Thoracic aorta (tissue), 2 donors: Measurements from ENCODE around the gene TCF4. TPM values are rescaled to one million over a fixed set of nuclear protein-coding genes. Genes with fewer than 3 reads are reported as not detected.

Experiments
- ATAC-seq: fragments of 150-250 bp; one replicate; pipeline ENCODE4 v1.8.0; 2017; ENCODE audit warnings: low read depth; ENCODE audit not compliant: insufficient number of reproducible peaks, low FRiP score
- DNase-seq: peaks from one replicate; pipeline ENCODE4 v3.0.0-alpha.2; 2020; ENCODE audit warnings: low spot score
- H3K27ac ChIP-seq, 2 donors: fragments of 200-600 bp; sonication (generic); 1 replicate in 1 of 2; 2 replicates in 1 of 2; pipeline ENCODE4 v1.5.1; 2016; ENCODE audit warnings: mild to moderate bottlenecking in 2 of 2, moderate library complexity in 2 of 2
- H3K27me3 ChIP-seq: fragments of 200-600 bp; sonication (generic); replicated peaks from 2 replicates; pipeline ENCODE4 v1.6.0; 2016; ENCODE audit warnings: mild to moderate bottlenecking; ENCODE audit not compliant: insufficient read depth
- H3K36me3 ChIP-seq: fragments of 200-600 bp; sonication (generic); one replicate; pipeline ENCODE4 v1.5.1; 2016
- H3K4me1 ChIP-seq, 2 donors: fragments of 200-600 bp; sonication (generic); 1 replicate in 1 of 2; 2 replicates in 1 of 2; pipeline versions ENCODE4 v1.5.1 to v1.6.0; 2016; ENCODE audit warnings: low read depth in 2 of 2, mild to moderate bottlenecking in 1 of 2; ENCODE audit not compliant: control insufficient read depth in 1 of 2
- H3K4me3 ChIP-seq: fragments of 200-600 bp; sonication (generic); 2 replicates; pipeline ENCODE4 v1.5.1; 2016; ENCODE audit warnings: mild to moderate bottlenecking
- H3K9me3 ChIP-seq: fragments of 200-600 bp; sonication (generic); 2 replicates; pipeline ENCODE4 v1.5.1; 2016
- CTCF ChIP-seq: fragments of 200-600 bp; sonication (generic); IDR thresholded peaks from one replicate; pipeline ENCODE4 v1.5.1; 2019; ENCODE audit warnings: antibody characterized with exemption
- total RNA-seq, 2 donors: library from RNA; depleted of rRNA; stranded (reverse); fragments of >200 nt; gene quantifications; one replicate each; pipeline versions ENCODE4 v1.1.0 to v1.2.3, GENCODE V29; 2016

Gene TCF4
- total RNA-seq, 2 donors from 2014 or later = 178 to 267 TPM

DNA sequence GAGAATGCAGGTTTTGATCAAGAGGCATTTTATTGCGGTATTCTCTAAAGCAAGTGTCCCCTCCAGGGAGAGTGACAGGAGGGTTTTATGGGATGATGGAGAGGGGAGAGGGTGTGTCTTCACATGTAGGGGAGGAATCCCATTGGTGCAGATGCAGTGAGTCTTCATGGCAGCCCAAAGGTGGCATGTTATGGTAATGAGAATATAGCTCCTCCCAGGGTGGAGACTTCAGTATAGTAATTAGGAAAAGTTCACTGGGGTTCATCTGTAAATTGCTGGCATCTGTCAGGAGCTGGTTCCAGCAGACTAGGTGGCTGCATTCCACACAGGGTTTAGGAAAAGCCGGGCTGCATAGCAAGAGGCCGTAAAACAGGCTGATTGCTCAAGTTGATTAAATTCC lies 398.0 kb downstream of the TCF4 start:
- H3K9me3 ChIP-seq = no peaks in the 10 kb centered on the region
- H3K4me1 ChIP-seq = no peaks in the 10 kb centered on the region
- DNase-seq (no peak), ATAC-seq (no peak)
- no peak for TF ChIP-seq CTCF
- H3K27me3 ChIP-seq = no peaks in the 10 kb centered on the region
- H3K36me3 ChIP-seq = no peaks in the 10 kb centered on the region
- H3K4me3 ChIP-seq = no peak overlapping the region
- H3K27ac ChIP-seq = no peak overlapping the region

DNA sequence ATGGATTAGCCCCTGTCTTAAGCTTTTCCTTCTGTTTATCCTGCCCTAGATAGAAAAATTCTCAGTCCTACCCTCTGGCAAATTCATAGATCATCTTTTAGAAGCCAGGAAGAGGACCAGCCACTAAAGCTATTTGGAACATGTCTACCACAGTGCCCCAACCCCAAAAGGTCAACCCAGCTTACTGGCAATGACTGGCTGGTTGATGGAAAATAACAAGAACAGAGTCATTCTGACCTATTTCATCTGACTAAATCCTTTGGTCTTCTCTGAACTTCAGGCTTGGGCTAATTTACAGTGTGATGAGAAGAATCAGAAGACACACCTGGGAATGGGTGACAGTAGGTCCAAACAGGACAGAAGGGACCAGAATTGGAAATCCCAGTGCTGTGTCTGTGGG lies 401.4 kb downstream of the TCF4 start:
- Histone ChIP-seq H3K9me3 (no peaks in the 10 kb centered on the region), H3K36me3 (no peaks in the 10 kb centered on the region), H3K4me3 (no peak overlapping the region), H3K4me1 (no peaks in the 10 kb centered on the region), H3K27me3 (no peaks in the 10 kb centered on the region), H3K27ac (no peak overlapping the region)
- DNase-seq (no peak), ATAC-seq (no peak)
- TF ChIP-seq CTCF = no peak

DNA sequence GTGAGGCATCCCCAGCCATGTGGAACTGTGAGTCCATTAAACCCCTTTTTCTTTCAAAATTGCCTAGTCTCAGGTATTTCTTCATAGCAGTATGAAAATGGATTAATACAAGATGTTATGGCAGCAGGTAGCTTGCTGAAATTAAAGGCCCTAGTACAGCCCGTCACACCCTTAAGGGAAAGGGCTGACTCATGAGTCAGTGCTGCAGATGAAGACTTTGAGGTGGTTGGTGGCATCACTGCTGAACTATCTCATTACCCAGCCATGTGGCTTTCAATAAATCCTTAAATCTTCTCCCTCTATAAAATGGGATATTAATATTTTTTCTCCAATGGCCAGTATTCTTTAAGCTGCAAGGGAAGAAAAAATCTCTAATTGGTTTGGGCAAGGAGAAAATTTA lies 402.6 kb downstream of the TCF4 start:
- no peak overlapping the region for H3K27ac ChIP-seq
- H3K9me3 ChIP-seq = no peaks in the 10 kb centered on the region
- DNase-seq (no peak), ATAC-seq (no peak)
- TF ChIP-seq CTCF = no peak
- H3K27me3 ChIP-seq = no peaks in the 10 kb centered on the region
- no peaks in the 10 kb centered on the region for H3K36me3 ChIP-seq
- no peak overlapping the region for H3K4me3 ChIP-seq
- no peaks in the 10 kb centered on the region for H3K4me1 ChIP-seq

DNA sequence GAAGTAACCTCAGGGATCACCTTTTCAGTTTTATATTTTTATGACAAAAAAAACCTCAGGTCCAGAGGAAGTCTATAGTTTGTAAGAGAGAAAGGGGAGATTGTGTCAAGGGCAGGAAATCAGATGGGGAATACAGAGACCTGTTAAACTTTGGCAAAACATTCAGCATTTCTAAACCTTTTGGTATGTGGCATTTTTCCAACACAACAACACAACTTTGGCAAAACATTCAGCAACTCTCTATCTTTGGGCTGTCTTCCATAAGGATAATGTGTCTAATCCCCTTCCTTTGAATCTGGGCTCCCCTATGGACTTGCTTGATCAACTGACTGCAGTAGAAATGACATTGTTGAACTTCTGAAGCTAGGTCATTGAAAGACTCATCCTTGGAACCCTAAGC lies 408.2 kb downstream of the TCF4 start:
- no peak for TF ChIP-seq CTCF
- Histone ChIP-seq H3K4me1 (no peaks in the 10 kb centered on the region), H3K27me3 (no peaks in the 10 kb centered on the region), H3K9me3 (no peaks in the 10 kb centered on the region), H3K27ac (no peak overlapping the region), H3K36me3 (no peaks in the 10 kb centered on the region), H3K4me3 (no peak overlapping the region)
- no peak for ATAC-seq
- no peak for DNase-seq

DNA sequence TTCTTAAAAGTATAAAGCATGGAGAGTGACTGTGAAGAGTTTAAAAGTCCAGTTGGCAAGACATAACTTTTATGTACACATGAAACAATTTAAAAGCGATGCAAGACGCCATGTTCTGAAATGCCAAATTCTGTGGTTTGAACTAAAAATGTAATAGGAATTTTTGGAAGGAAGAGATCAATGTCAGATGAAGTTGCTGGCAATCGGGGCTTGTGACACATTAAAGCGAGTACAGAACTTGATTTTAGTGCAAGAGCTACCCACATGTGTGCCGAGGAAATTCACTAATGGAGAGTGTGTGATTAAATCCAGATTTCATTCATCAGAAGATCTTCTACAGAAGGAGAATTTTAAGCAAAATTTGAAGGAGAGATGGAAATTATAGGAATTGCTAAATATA lies 408.6 kb downstream of the TCF4 start:
- Histone ChIP-seq H3K36me3 (no peaks in the 10 kb centered on the region), H3K27me3 (no peaks in the 10 kb centered on the region), H3K4me1 (no peaks in the 10 kb centered on the region), H3K27ac (no peak overlapping the region), H3K4me3 (no peak overlapping the region), H3K9me3 (no peaks in the 10 kb centered on the region)
- no peak for TF ChIP-seq CTCF
- DNase-seq (no peak), ATAC-seq (no peak)
